Panc1 (cell line): Measurements from ENCODE around the gene PSME3IP1.

Experiments used
- CTCF ChIP-seq: fragments of 450-650 bp; IDR thresholded peaks from 2 replicates; pipeline ENCODE4 v1.5.1; 2017; ENCODE audit warnings: mild to moderate bottlenecking
- POLR2AphosphoS5 ChIP-seq: IDR thresholded peaks from 2 replicates; pipeline ENCODE4 v1.6.1; 2012; ENCODE audit warnings: mild to moderate bottlenecking, low read depth, low read length, moderate library complexity
- REST ChIP-seq, 2 experiments: IDR thresholded peaks; 2 replicates each; pipeline ENCODE4 v1.6.1; 2011 to 2012; ENCODE audit warnings: low read depth in 2 of 2, control low read depth in 1 of 2, low read length in 1 of 2, mild to moderate bottlenecking in 1 of 2, moderate library complexity in 1 of 2; ENCODE audit not compliant: insufficient read depth in 1 of 2
- TCF7L2 ChIP-seq: IDR thresholded peaks from 2 replicates; pipeline ENCODE4 v1.6.1; 2011; ENCODE audit warnings: mild to moderate bottlenecking, low read depth, low read length, inconsistent platforms

GRCh38 chr16:57231821-57232350 lies 46.0 kb upstream of the PSME3IP1 start:
- TF ChIP-seq CTCF (no peak), REST (IDR thresholded peaks at IDR 0.05; ENCODE audit: insufficient read depth in 1 of 2, low read depth in 2 of 2, low read length in 1 of 2) (no peak), POLR2AphosphoS5 (no peak), TCF7L2 (no peak)
